Measurements from ENCODE around the gene CALML6.
"Not testable (repeated sequence)": the region's sequence is repeated elsewhere in the genome, so short reads cannot be mapped to it uniquely, and the experiment has no call there.

DNA sequence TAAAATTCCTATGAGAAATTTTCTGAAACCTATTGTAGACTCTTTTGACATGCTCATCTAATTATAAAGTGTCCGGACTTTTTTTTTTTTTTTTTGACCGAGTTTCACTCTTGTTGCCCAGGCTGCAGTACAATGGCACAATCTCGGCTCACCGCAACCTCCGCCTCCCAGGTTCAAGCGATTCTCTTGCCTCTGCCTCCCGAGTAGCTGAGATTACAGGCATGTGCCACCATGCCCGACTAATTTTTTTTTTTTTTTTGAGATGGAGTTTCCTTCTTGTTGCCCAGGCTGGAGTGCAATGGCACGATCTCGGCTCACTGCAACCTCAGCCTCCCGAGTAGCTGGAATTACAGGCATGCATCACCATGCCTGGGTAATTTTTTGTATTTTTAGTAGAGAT is 31.2 kb upstream of the CALML6 start:
- TF ChIP-seq, protein P1, sequence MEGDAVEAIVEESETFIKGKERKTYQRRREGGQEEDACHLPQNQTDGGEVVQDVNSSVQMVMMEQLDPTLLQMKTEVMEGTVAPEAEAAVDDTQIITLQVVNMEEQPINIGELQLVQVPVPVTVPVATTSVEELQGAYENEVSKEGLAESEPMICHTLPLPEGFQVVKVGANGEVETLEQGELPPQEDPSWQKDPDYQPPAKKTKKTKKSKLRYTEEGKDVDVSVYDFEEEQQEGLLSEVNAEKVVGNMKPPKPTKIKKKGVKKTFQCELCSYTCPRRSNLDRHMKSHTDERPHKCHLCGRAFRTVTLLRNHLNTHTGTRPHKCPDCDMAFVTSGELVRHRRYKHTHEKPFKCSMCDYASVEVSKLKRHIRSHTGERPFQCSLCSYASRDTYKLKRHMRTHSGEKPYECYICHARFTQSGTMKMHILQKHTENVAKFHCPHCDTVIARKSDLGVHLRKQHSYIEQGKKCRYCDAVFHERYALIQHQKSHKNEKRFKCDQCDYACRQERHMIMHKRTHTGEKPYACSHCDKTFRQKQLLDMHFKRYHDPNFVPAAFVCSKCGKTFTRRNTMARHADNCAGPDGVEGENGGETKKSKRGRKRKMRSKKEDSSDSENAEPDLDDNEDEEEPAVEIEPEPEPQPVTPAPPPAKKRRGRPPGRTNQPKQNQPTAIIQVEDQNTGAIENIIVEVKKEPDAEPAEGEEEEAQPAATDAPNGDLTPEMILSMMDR (IDR thresholded peaks at IDR 0.05) = not testable (repeated sequence)
- not testable (repeated sequence) for TF ChIP-seq POLR2A (IDR thresholded peaks at IDR 0.05)

All from Peyer's patch (tissue), 4 donors.